IMR-90 (cell line): ENCODE measurements around the gene SVIL. TPM values are rescaled to one million over a fixed set of nuclear protein-coding genes. Genes with fewer than 3 reads are reported as not detected.

Source experiments
- ATAC-seq: fragments of 200-7000 bp; cut with Tn5 transposase; 2 replicates; pipeline ENCODE4 v1.9.1; 2020; ENCODE audit warnings: low read depth, mild to moderate bottlenecking, moderate library complexity
- BruUV-seq: library from RNA; stranded (reverse); fragments of 400-500 nt; replicated peaks from 2 replicates; lab custom pipeline; 2021; lab: Mats Ljungman, UMichigan
- CTCF ChIA-PET: fragments of 300-600 bp; formaldehyde crosslinking; extraction: SDS; loops from one replicate; lab custom pipeline; 2021; ENCODE audit warnings: antibody characterized with exemption; lab: Yijun Ruan, JAX
- POLR2A ChIA-PET: fragments of 300-600 bp; sonication (Branson Sonifier 250); formaldehyde crosslinking; loops from one replicate; lab custom pipeline; 2022; ENCODE audit warnings: antibody characterized with exemption; ENCODE audit not compliant: unreplicated experiment; lab: Charles Lee
- DNase-seq: peaks from one replicate; pipeline ENCODE4 v3.0.0; 2013
- H2AFZ ChIP-seq: replicated peaks from 2 replicates; pipeline ENCODE3; 2013; ENCODE audit warnings: low read length, mild to moderate bottlenecking; ENCODE audit not compliant: poor library complexity
- H2AK5ac ChIP-seq: 2 replicates; pipeline ENCODE4 v1.6.1; 2013; ENCODE audit warnings: low read depth, low read length, inconsistent platforms
- H2AK9ac ChIP-seq: replicated peaks from 2 replicates; pipeline ENCODE3; 2013; ENCODE audit warnings: mild to moderate bottlenecking, low read depth, low read length, moderate library complexity; ENCODE audit not compliant: poor library complexity
- H2BK120ac ChIP-seq: 2 replicates; pipeline ENCODE4 v1.6.1; 2013; ENCODE audit warnings: low read depth, low read length, inconsistent platforms
- H2BK15ac ChIP-seq: 3 replicates; pipeline ENCODE4 v1.6.1; 2013; ENCODE audit warnings: low read depth, low read length, inconsistent platforms
- H2BK20ac ChIP-seq: 2 replicates; pipeline ENCODE4 v1.6.1; 2013; ENCODE audit warnings: low read depth, mild to moderate bottlenecking, inconsistent platforms, low read length, moderate library complexity
- H2BK5ac ChIP-seq: 2 replicates; pipeline ENCODE4 v1.6.1; 2013; ENCODE audit warnings: mild to moderate bottlenecking, low read depth, low read length, inconsistent platforms; ENCODE audit not compliant: poor library complexity, severe bottlenecking
- H3K14ac ChIP-seq: replicated peaks from 2 replicates; pipeline ENCODE4 v1.6.1; 2013; ENCODE audit warnings: low read depth, low read length, inconsistent platforms
- H3K18ac ChIP-seq: 2 replicates; pipeline ENCODE4 v1.6.1; 2013; ENCODE audit warnings: low read depth, low read length, control low read depth
- H3K23ac ChIP-seq: 2 replicates; pipeline ENCODE4 v1.6.1; 2013; ENCODE audit warnings: low read depth, low read length, inconsistent platforms
- H3K27ac ChIP-seq: 2 replicates; pipeline ENCODE4 v1.5.1; 2013; ENCODE audit warnings: mild to moderate bottlenecking, control low read depth, low read length; ENCODE audit not compliant: insufficient read depth
- H3K27me3 ChIP-seq: 2 replicates; pipeline ENCODE4 v1.6.1; 2013; ENCODE audit warnings: low read length; ENCODE audit not compliant: control insufficient read depth, insufficient read depth
- H3K36me3 ChIP-seq: 2 replicates; pipeline ENCODE4 v1.6.1; 2013; ENCODE audit warnings: low read length, mixed read lengths; ENCODE audit not compliant: control insufficient read depth, insufficient read depth
- H3K4ac ChIP-seq: 2 replicates; pipeline ENCODE4 v1.6.1; 2013; ENCODE audit warnings: low read depth, low read length, inconsistent platforms
- H3K4me1 ChIP-seq: 2 replicates; pipeline ENCODE4 v1.6.1; 2013; ENCODE audit warnings: low read length, mixed read lengths; ENCODE audit not compliant: control insufficient read depth, insufficient read depth
- H3K4me2 ChIP-seq: 2 replicates; pipeline ENCODE4 v1.6.1; 2013; ENCODE audit warnings: low read depth, mild to moderate bottlenecking, control low read depth, low read length, moderate library complexity
- H3K4me3 ChIP-seq: 2 replicates; pipeline ENCODE4 v1.5.1; 2013; ENCODE audit warnings: low read depth, mild to moderate bottlenecking, control low read depth, low read length, moderate library complexity; ENCODE audit not compliant: insufficient read depth
- H3K56ac ChIP-seq: 2 replicates; pipeline ENCODE4 v1.6.1; 2013; ENCODE audit warnings: low read length, inconsistent platforms; ENCODE audit not compliant: insufficient read depth; ENCODE audit errors: extremely low read depth
- H3K79me1 ChIP-seq, 2 experiments: 2 replicates each; pipeline ENCODE4 v1.6.1; 2013; ENCODE audit warnings: low read length in 2 of 2, inconsistent platforms in 1 of 2, low read depth in 1 of 2
- H3K9ac ChIP-seq: 2 replicates; pipeline ENCODE4 v1.6.1; 2013; ENCODE audit warnings: low read depth, low read length, control low read depth
- H3K9me1 ChIP-seq: 2 replicates; pipeline ENCODE4 v1.6.1; 2013; ENCODE audit warnings: low read length, inconsistent platforms; ENCODE audit not compliant: insufficient read depth
- H3K9me3 ChIP-seq: 2 replicates; pipeline ENCODE4 v1.6.1; 2013; ENCODE audit warnings: low read length; ENCODE audit not compliant: control insufficient read depth, insufficient read depth
- H4K20me1 ChIP-seq: 2 replicates; pipeline ENCODE4 v1.6.1; 2013; ENCODE audit warnings: low read length, inconsistent platforms; ENCODE audit not compliant: insufficient read depth
- H4K5ac ChIP-seq: 2 replicates; pipeline ENCODE4 v1.6.1; 2013; ENCODE audit warnings: mild to moderate bottlenecking, low read depth, low read length, control low read depth
- H4K8ac ChIP-seq, 2 experiments: 2 replicates each; pipeline ENCODE4 v1.6.1; 2013; ENCODE audit warnings: low read depth in 2 of 2, low read length in 2 of 2, control low read depth in 1 of 2, inconsistent platforms in 1 of 2
- H4K91ac ChIP-seq: 2 replicates; pipeline ENCODE4 v1.6.1; 2013; ENCODE audit warnings: low read depth, low read length, inconsistent platforms; ENCODE audit not compliant: insufficient read depth
- BHLHE40 ChIP-seq: fragments of 150-350 bp; IDR thresholded peaks from 2 replicates; pipeline ENCODE4 v1.6.1; 2016; ENCODE audit warnings: mild to moderate bottlenecking, low read depth, low read length
- CEBPB ChIP-seq: IDR thresholded peaks from 2 replicates; pipeline ENCODE4 v1.6.1; 2012; ENCODE audit warnings: low read depth, low read length, improper control_type of control experiment
- CHD1 ChIP-seq: IDR thresholded peaks from 2 replicates; pipeline ENCODE4 v1.6.1; 2012; ENCODE audit warnings: low read depth, low read length, improper control_type of control experiment
- ELK1 ChIP-seq: fragments of 150-350 bp; IDR thresholded peaks from 2 replicates; pipeline ENCODE4 v1.6.1; 2016; ENCODE audit warnings: low read depth, mild to moderate bottlenecking, low read length, moderate library complexity, borderline replicate concordance
- FOS ChIP-seq: fragments of 150-350 bp; IDR thresholded peaks from 2 replicates; pipeline ENCODE4 v1.6.1; 2016; ENCODE audit warnings: low read depth, low read length
- MAFK ChIP-seq: IDR thresholded peaks from 2 replicates; pipeline ENCODE4 v1.6.1; 2012; ENCODE audit warnings: low read depth, low read length, improper control_type of control experiment
- MAZ ChIP-seq: IDR thresholded peaks from 2 replicates; pipeline ENCODE4 v1.6.1; 2012; ENCODE audit warnings: low read depth, mild to moderate bottlenecking, low read length, improper control_type of control experiment, moderate library complexity, borderline replicate concordance
- MXI1 ChIP-seq: IDR thresholded peaks from 2 replicates; pipeline ENCODE4 v1.6.1; 2012; ENCODE audit warnings: low read depth, mild to moderate bottlenecking, low read length, moderate library complexity, borderline replicate concordance
- POLR2A ChIP-seq: IDR thresholded peaks from 2 replicates; pipeline ENCODE4 v1.6.1; 2012; ENCODE audit warnings: mild to moderate bottlenecking, low read depth, low read length
- RAD21 ChIP-seq: IDR thresholded peaks from 2 replicates; pipeline ENCODE4 v1.6.1; 2012; ENCODE audit warnings: low read length, improper control_type of control experiment
- RCOR1 ChIP-seq: IDR thresholded peaks from 2 replicates; pipeline ENCODE4 v1.6.1; 2012; ENCODE audit warnings: mild to moderate bottlenecking, low read length, improper control_type of control experiment; ENCODE audit not compliant: insufficient replicate concordance
- SMC3 ChIP-seq: fragments of 150-350 bp; IDR thresholded peaks from 2 replicates; pipeline ENCODE4 v1.6.1; 2016; ENCODE audit warnings: low read depth, mild to moderate bottlenecking, antibody characterized with exemption, low read length, moderate library complexity
- WGBS, 2 experiments: methylation state at CpG; one replicate each; pipeline versions ENCODE4 v1.1.5 to v1.1.7; 2013; ENCODE audit warnings: missing lambda C conversion rate in 2 of 2; ENCODE audit not compliant: insufficient read length in 1 of 2; ENCODE audit errors: extremely low coverage in 2 of 2; 5-methylcytosine and 5-hydroxymethylcytosine counted together
- dilution Hi-C: fragments of 300-500 bp; cut with HindIII; formaldehyde crosslinking; loops from one replicate; pipeline ENCODE4 v1.14.3; 2018; ENCODE audit warnings: low sequenced_read_pairs; ENCODE audit not compliant: unreplicated experiment
- in situ Hi-C: fragments of 300-500 bp; cut with MboI; formaldehyde crosslinking; loops from 3 replicates; pipeline ENCODE4 v1.14.3; 2019; ENCODE audit warnings: low sequenced_read_pairs, inconsistent platforms, mixed read lengths
- intact Hi-C: fragments of 100-400 bp; cut with micrococcal nuclease; formaldehyde crosslinking; loops from 2 replicates; pipeline ENCODE4 v1.10.0; 2022
- polyA plus RNA-seq, 3 experiments: library from polyadenylated mRNA; depleted of rRNA; stranded (reverse); fragments of >200 nt; gene quantifications; 2 replicates each; pipeline ENCODE4 v1.2.3, GENCODE V29; 2012; ENCODE audit warnings: low replicate concordance in 1 of 3
- total RNA-seq: library from RNA; depleted of rRNA; stranded (reverse); fragments of >200 nt; gene quantifications from 2 replicates; pipeline ENCODE4 v1.2.3, GENCODE V29; 2012
- TF ChIP-seq, protein P1 (sequence below): fragments of 150-350 bp; IDR thresholded peaks from 2 replicates; pipeline ENCODE4 v1.6.1; 2017; ENCODE audit warnings: mild to moderate bottlenecking, antibody characterized with exemption, low read length, low read depth

Gene SVIL
- total and polyA plus RNA-seq, 2 of the 4 experiments (the other 2 are of a cell fraction), result 11.5 to 11.6 TPM

- H2BK15ac ChIP-seq, result no peak overlapping the region
- ATAC-seq, result no peak
- no peak overlapping the region for H3K4me2 ChIP-seq
- in situ Hi-C loops (no loop called here), dilution Hi-C loops (no loop called here), intact Hi-C loops (no loop called here)
- H2BK5ac ChIP-seq, result no peak overlapping the region
- no peak overlapping the region for H4K8ac ChIP-seq
- H3K4me3 ChIP-seq, result no peak overlapping the region
- no peak overlapping the region for H4K5ac ChIP-seq
- ChIA-PET CTCF (interaction anchor here (0.8 to 1.2 kb wide), 2 partner anchors 17 to 20 kb away, joined by 3 read pairs; no protein-coding TSS in a partner anchor), POLR2A (no interaction called here)
- H2AK5ac ChIP-seq, result no peak overlapping the region
- no peak overlapping the region for H4K91ac ChIP-seq
- H3K27ac ChIP-seq, result no peak overlapping the region
- H3K14ac ChIP-seq, result no peak overlapping the region
- no peaks in the 10 kb centered on the region for H3K9me1 ChIP-seq
- no peak overlapping the region for H2BK120ac ChIP-seq
- H2BK20ac ChIP-seq, result no peak overlapping the region
- H3K79me1 ChIP-seq, result peaks cover 7 to 47% of the 10 kb centered on the region in 2 experiments; a peak in 3 of 4 replicates
- H3K4ac ChIP-seq, result no peak overlapping the region
- H2AFZ ChIP-seq, result no peak overlapping the region
- H3K27me3 ChIP-seq, result no peaks in the 10 kb centered on the region
- no CpG with 5 or more reads among the region's 1 CpG for WGBS, 2 experiments
- BruUV-seq, result no TSS peak
- peaks cover 2% of the 10 kb centered on the region; the same call in 1 of the 2 replicates for H3K4me1 ChIP-seq
- TF ChIP-seq POLR2A, result no peak
- TF ChIP-seq ELK1, result no peak
- no peak for TF ChIP-seq CHD1
- TF ChIP-seq RCOR1, result no peak
- TF ChIP-seq FOS, result no peak
- TF ChIP-seq MAFK, result no peak
- TF ChIP-seq MXI1, result no peak
- no peak for TF ChIP-seq RAD21
- no peak for TF ChIP-seq CEBPB
- no peak for TF ChIP-seq BHLHE40
- TF ChIP-seq SMC3, result no peak
- no peak for TF ChIP-seq MAZ
- TF ChIP-seq, protein P1, sequence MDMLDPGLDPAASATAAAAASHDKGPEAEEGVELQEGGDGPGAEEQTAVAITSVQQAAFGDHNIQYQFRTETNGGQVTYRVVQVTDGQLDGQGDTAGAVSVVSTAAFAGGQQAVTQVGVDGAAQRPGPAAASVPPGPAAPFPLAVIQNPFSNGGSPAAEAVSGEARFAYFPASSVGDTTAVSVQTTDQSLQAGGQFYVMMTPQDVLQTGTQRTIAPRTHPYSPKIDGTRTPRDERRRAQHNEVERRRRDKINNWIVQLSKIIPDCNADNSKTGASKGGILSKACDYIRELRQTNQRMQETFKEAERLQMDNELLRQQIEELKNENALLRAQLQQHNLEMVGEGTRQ, result no peak
- no peak overlapping the region for H3K23ac ChIP-seq
- DNase-seq, result no peak
- no peak overlapping the region for H3K18ac ChIP-seq
- H2AK9ac ChIP-seq, result no peak overlapping the region
- no peak overlapping the region for H3K56ac ChIP-seq
- H3K36me3 ChIP-seq, result no peaks in the 10 kb centered on the region; the same call in 1 of the 2 replicates
- H3K9me3 ChIP-seq, result no peaks in the 10 kb centered on the region
- H3K9ac ChIP-seq, result no peak overlapping the region
- H4K20me1 ChIP-seq, result peaks cover 26% of the 10 kb centered on the region
These were observed 203.1 kb downstream of the SVIL start for GRCh38 chr10:29431711-29432110.
